DMS 273 (cell line): ENCODE results near the gene TMEM59.
"Not testable (repeated sequence)": the region's sequence is repeated elsewhere in the genome, so short reads cannot be mapped to it uniquely, and the experiment has no call there.

Experiments
- DNase-seq: peaks from one replicate; lab custom pipeline; 2025; ENCODE audit not compliant: unreplicated experiment; lab: John Stamatoyannopoulos, UW

Gene TMEM59, protein sequence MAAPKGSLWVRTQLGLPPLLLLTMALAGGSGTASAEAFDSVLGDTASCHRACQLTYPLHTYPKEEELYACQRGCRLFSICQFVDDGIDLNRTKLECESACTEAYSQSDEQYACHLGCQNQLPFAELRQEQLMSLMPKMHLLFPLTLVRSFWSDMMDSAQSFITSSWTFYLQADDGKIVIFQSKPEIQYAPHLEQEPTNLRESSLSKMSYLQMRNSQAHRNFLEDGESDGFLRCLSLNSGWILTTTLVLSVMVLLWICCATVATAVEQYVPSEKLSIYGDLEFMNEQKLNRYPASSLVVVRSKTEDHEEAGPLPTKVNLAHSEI

GRCh38 chr1:54052934-54053744, at the start of gene TMEM59, which contains the start of gene TCEANC2:
TMEM59 (minus strand) TSS chr1:54053204; CDS start chr1:54053188, 16 bp downstream.
TCEANC2 (plus strand) TSS chr1:54053608; CDS start chr1:54054423, 815 bp downstream.
- DNase-seq: peak; percentile 99

DNA sequence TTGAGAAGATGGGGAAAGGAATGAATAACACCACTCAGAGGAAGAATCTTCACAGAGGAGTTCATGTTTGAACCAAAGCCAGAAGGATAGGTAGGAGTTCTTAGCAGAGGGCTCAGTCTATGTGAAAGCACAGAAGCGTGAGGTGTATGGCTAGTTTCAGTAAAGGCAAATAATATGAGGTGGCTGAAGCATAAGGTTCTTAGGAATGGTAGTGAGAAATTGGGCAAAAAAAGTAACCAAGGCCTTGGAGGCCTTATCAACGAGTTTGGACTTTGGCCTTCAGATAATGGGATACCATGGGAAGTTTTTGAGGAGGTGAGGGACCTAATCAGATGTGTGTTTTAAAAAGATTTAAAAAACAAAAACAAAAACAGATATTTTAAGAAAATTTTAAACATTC, 47.5 kb upstream of the TMEM59 start:
- no peak for DNase-seq

DNA sequence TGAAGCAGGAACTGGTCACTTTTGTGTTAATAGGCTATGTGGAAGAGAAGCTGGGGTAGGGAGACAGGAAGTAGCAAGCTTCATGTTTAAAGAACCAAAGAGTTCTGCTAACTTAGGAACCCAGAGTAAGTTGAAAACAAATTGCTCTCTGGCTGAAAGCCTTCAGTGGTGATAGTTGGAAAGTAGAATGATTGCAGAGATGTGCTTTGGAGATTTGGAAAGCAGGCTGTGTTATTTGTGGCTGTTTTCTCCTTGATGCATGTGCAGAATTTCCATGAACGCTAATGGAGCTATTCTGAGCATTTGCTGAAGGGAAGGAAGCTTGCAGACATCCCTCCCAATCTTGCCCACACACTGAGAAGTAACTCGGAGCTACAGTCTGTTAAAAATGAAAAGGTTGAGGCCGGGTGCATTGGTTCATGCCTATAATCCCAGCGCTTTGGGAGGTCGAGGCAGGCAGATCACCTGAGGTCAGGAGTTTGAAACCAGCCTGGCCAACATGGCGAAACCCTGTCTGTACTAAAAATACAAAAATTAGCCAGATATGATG, 46.1 kb upstream of the TMEM59 start:
- no peak for DNase-seq

DNA sequence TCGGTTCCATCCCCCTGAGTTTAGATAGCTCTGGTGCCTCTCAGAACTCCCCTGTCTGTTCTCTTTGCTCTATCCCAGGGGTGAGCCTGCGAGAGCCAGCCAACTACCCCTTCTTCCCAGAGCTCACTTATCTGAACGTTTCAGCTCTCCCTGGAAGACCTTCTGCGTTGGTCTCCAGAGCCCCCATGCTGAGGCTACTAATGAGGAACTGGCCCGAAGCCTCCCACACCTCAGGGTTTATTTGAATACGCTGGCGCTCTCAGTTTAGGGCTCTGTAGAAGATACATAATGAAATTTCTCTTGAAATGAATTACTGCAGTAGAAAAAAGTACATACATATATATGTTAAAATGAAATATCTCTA, 43.9 kb upstream of the TMEM59 start:
- no peak for DNase-seq

DNA sequence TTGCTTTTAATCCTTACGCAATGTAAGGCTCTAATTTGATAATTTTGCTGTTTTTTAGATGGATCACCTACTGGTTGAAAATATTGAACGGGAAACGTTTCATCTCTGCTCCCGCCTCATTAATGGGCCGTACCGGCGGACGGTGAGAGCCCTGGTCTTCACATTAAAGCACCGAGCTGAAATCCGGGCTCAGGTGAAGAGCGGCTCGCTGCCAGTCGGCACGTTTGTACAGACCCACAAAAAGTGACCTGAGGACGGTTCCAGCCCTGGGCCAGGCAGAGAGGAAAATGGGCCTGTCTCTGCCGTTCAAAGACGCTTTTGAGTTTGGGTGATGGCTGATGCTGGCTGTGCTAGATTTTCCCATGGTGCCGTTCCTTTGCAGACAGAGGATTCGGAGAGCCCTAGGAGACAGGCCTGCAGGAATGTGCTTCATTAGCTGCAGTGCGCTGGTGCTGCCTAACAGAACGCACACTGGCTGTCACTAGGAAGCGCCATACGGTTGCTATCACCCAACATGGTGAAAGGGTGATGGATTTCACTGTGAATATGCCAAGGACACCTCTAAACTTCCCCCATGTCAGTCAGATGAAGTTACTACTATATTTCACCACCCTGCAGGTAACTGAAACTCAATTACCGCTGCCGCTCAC, 43.3 kb upstream of the TMEM59 start:
- no peak for DNase-seq

GRCh38 chr1:54095546-54096226, 42.7 kb upstream of the TMEM59 start:
- DNase-seq: no peak

DNA sequence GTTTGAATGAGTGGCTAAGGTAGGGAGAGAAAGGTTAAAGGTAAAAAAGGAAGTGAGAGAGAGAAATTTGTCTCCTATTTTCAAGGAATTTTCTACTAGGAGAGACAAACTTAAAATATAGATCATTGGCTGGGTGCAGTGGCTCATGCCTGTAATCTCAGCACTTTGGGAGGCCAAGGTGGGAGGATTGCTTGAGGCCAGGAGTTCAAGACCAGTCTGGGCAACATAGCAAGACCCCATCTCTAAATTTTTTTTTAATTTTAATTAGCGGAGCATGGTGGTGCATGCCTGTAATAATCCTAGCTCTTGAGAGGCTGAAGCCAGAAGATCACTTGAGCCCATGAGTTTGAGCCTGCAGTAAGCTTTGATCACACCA, 41.7 kb upstream of the TMEM59 start:
- not testable (repeated sequence) for DNase-seq

GRCh38 chr1:54094001-54094729, 41.2 kb upstream of the TMEM59 start:
- DNase-seq: no peak

- DNase-seq: no peak
Measured at GRCh38 chr1:54091666-54092065, 38.7 kb upstream of the TMEM59 start.

GRCh38 chr1:54088385-54088784, 35.4 kb upstream of the TMEM59 start:
- DNase-seq: no peak

DNA sequence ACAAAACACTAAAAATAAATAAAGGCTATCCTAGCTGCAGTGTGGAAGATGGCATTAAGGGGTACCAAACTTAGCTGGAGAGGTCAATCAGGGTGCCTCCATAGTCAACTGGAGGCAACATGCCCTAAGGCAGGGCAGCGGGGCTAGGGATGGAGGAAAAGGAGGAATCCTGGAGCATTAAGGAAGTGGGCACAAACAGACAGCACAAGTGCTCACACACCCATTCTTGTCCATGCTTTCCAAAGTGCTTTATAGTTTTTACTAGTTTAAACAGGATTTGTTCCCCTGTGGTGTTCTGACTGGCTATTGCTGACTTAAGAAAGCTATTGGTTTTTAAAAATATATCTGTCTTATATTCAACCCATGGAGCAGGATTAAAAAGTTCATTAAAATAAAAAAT, 33.8 kb upstream of the TMEM59 start:
- DNase-seq: no peak

DNA sequence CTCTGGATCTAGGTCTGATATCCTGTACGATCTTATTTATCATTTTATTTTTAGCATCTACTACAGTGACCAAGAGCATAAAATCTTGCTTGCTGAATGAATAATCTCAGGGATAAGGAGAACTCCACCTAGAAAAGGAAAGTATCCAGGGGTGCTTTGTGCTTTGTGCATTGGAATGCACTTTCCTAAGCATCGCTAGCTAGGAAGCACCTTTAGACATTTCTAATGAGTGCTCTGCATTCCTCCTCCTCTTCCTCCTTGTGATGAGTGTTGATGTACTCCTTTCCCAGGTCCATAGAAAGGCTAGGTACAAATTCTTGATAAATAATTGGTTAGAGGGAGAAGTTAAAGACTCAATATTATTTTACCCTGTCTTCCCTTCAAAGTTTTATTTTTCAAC, 31.8 kb upstream of the TMEM59 start:
- no peak for DNase-seq

DNA sequence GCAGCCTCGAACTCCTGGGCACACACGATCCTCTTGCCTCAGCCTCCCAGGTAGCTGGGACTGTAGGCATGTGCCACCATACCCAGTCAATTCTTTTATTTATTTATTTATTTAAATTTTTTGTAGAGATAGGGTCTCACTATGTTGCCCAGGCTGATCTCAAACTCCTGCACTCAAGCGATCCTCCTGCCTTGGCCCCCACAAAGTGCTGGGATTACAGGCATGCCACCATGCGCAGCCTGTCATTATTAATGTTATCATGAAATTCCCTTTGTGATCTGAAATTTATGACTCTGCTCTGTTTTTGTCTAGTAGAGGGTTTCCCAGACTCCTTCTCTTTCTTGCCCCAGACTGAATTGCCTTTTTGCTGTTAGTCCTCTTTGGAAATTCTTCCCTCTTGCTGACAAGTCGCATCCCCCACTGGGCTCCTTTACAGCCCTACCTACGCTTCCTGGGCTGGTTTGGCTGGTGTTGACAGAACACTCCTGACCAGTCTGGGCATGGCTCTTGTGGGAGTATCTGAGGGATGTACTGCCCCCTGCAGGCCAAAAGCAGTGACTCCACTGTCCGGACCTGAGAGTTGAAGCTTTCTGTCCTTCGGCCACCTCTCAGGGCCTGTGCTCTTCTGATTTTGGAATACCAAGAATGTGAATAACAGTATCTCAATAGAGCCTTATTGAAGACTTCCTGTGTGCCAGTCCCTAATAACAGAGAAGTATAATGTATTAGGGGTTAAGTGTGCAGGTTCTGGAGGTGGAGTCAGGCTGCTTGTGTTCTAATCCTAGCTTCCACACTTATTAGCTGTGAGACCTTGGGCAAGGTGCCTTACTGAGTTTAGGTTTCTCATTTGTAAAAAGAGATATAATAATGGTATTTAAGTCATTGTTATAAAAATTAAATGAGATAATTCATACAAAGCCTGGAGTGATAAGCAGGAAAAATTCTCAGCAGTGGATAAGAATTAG, 28.6 kb upstream of the TMEM59 start:
- peak; percentile 82 for DNase-seq

- DNase-seq: no peak
Measured at GRCh38 chr1:54080598-54081049, 27.6 kb upstream of the TMEM59 start.

GRCh38 chr1:54077359-54077758, 24.4 kb upstream of the TMEM59 start:
- DNase-seq: no peak

GRCh38 chr1:54070171-54070837, 17.3 kb upstream of the TMEM59 start:
- peak; percentile 94 for DNase-seq

GRCh38 chr1:54069791-54070170, 16.8 kb upstream of the TMEM59 start:
- peak; percentile 97 for DNase-seq

GRCh38 chr1:54064299-54064698, 11.3 kb upstream of the TMEM59 start:
- no peak for DNase-seq

GRCh38 chr1:54054438-54054749, 1.4 kb upstream of the TMEM59 start:
- DNase-seq: peak; percentile 14
